ENCODE measurements around the gene WDR11. TPM values are rescaled to one million over a fixed set of nuclear protein-coding genes. Genes with fewer than 3 reads are reported as not detected.

Gene WDR11
- total and polyA plus RNA-seq, 5 experiments from 2014 or later, result 13.3 to 54.4 (median 15.5) TPM

- peaks cover 0 to 2% (median 0%) of the 10 kb centered on the region in 3 donors for H3K36me3 Mint-ChIP-seq
- POLR2A ChIA-PET, result no interaction called here
These were observed 23.8 kb upstream of the WDR11 start for GRCh38 chr10:120827251-120827875.

GRCh38 chr10:120828763-120829319 is 22.3 kb upstream of the WDR11 start:
- Mint-ChIP-seq H3K27me3 (peaks cover 4 to 23% (median 10%) of the 10 kb centered on the region in 5 donors), H3K4me3 (no peak overlapping the region), H3K9me3 (no peaks in the 10 kb centered on the region), H3K36me3 (no peaks in the 10 kb centered on the region), H3K27ac (no peak overlapping the region), H3K4me1 (peaks cover 0 to 20% (median 0%) of the 10 kb centered on the region in 4 donors)
- POLR2A ChIA-PET, result interaction anchor here (1.1 kb wide), 1 partner anchor 14 kb away, joined by 3 read pairs; no protein-coding TSS in a partner anchor
- DNase-seq (no peak), ATAC-seq (no peak)

More at GRCh38 chr10:120827251-120827875, 23.8 kb upstream of the WDR11 start:
- Mint-ChIP-seq H3K9me3 (no peaks in the 10 kb centered on the region), H3K4me1 (peaks cover 0 to 20% (median 0%) of the 10 kb centered on the region in 4 donors), H3K27me3 (peaks cover 4 to 37% (median 13%) of the 10 kb centered on the region in 5 donors), H3K4me3 (no peak overlapping the region), H3K27ac (no peak overlapping the region)
- no peak for DNase-seq
- ATAC-seq, result no peak

GRCh38 chr10:120832106-120832505 is 19.1 kb upstream of the WDR11 start:
- no peak overlapping the region for H3K4me3 Mint-ChIP-seq
- POLR2A ChIA-PET, result no interaction called here
- ATAC-seq, result no peak
- H3K27me3 Mint-ChIP-seq, result peaks cover 4 to 13% (median 7%) of the 10 kb centered on the region in 5 donors
- no peak overlapping the region for H3K27ac Mint-ChIP-seq
- no peaks in the 10 kb centered on the region for H3K36me3 Mint-ChIP-seq
- no peak for DNase-seq
- peaks cover 0 to 11% (median 0%) of the 10 kb centered on the region in 4 donors for H3K4me1 Mint-ChIP-seq
- no peaks in the 10 kb centered on the region for H3K9me3 Mint-ChIP-seq

- H3K36me3 Mint-ChIP-seq, result no peaks in the 10 kb centered on the region
- H3K9me3 Mint-ChIP-seq, result no peaks in the 10 kb centered on the region
- no peak for DNase-seq
- no peak overlapping the region for H3K27ac Mint-ChIP-seq
- peaks cover 4 to 13% (median 8%) of the 10 kb centered on the region in 5 donors for H3K27me3 Mint-ChIP-seq
- peaks cover 0 to 2% (median 0%) of the 10 kb centered on the region in 4 donors for H3K4me1 Mint-ChIP-seq
- POLR2A ChIA-PET, result no interaction called here
- H3K4me3 Mint-ChIP-seq, result no peak overlapping the region
- ATAC-seq, result no peak
These were observed 17.8 kb upstream of the WDR11 start for GRCh38 chr10:120833222-120833928.

- Mint-ChIP-seq H3K27ac (no peak overlapping the region), H3K27me3 (peaks cover 3 to 17% (median 6%) of the 10 kb centered on the region in 5 donors), H3K9me3 (no peaks in the 10 kb centered on the region), H3K36me3 (no peaks in the 10 kb centered on the region), H3K4me1 (no peaks in the 10 kb centered on the region), H3K4me3 (no peak overlapping the region)
- ATAC-seq (no peak), DNase-seq (no peak)
- POLR2A ChIA-PET, result no interaction called here
These were observed 15.6 kb upstream of the WDR11 start for GRCh38 chr10:120835603-120836002.

- ATAC-seq (no peak), DNase-seq (no peak)
- peaks cover 0 to 7% (median 0%) of the 10 kb centered on the region in 9 donors for H3K9me3 Mint-ChIP-seq
- no peak overlapping the region for H3K4me3 Mint-ChIP-seq
- H3K4me1 Mint-ChIP-seq, result no peaks in the 10 kb centered on the region
- no peak overlapping the region for H3K27ac Mint-ChIP-seq
- POLR2A ChIA-PET, result no interaction called here
- H3K27me3 Mint-ChIP-seq, result peaks cover 0 to 7% (median 4%) of the 10 kb centered on the region in 5 donors
- no peaks in the 10 kb centered on the region for H3K36me3 Mint-ChIP-seq
These were observed 12.2 kb upstream of the WDR11 start for GRCh38 chr10:120838941-120839340.

- ATAC-seq, result no peak
- Mint-ChIP-seq H3K27ac (peak overlapping the region in 2 of 10 donors; percentile 51 to 53), H3K27me3 (peaks cover 0 to 7% (median 4%) of the 10 kb centered on the region in 5 donors)
These were observed 9.5 kb upstream of the WDR11 start for GRCh38 chr10:120841522-120842189.

GRCh38 chr10:120854388-120854787 is 3.2 kb downstream of the WDR11 start:
- peak overlapping the region in 2 of 10 donors; percentile 17 to 44 for H3K4me3 Mint-ChIP-seq
- no peaks in the 10 kb centered on the region for H3K27me3 Mint-ChIP-seq
- ATAC-seq (no peak), DNase-seq (no peak)
- POLR2A ChIA-PET, result no interaction called here
- peak overlapping the region in 1 of 10 donors; percentile 39 for H3K27ac Mint-ChIP-seq
- H3K4me1 Mint-ChIP-seq, result peaks cover 25 to 51% (median 47%) of the 10 kb centered on the region in 4 donors
- H3K36me3 Mint-ChIP-seq, result peaks cover 5 to 47% (median 22%) of the 10 kb centered on the region in 3 donors
- peaks cover 0 to 3% (median 0%) of the 10 kb centered on the region in 9 donors for H3K9me3 Mint-ChIP-seq

More at GRCh38 chr10:120841522-120842189, 9.5 kb upstream of the WDR11 start:
- peaks cover 0 to 3% (median 0%) of the 10 kb centered on the region in 4 donors for H3K4me1 Mint-ChIP-seq
- no peak overlapping the region for H3K4me3 Mint-ChIP-seq
- DNase-seq, result no peak
- POLR2A ChIA-PET, result no interaction called here
- H3K9me3 Mint-ChIP-seq, result peaks cover 0 to 7% (median 0%) of the 10 kb centered on the region in 9 donors
- H3K36me3 Mint-ChIP-seq, result no peaks in the 10 kb centered on the region

- H3K27ac Mint-ChIP-seq, result peak overlapping the region in 4 of 10 donors; percentile 13 to 51 (median 21)
- POLR2A ChIA-PET, result interaction anchor here (1.7 kb wide), 1 partner anchor 10 kb away, joined by 3 read pairs; the partner anchor contains the start of gene WDR11
- peaks cover 0 to 5% (median 2%) of the 10 kb centered on the region in 4 donors for H3K4me1 Mint-ChIP-seq
These were observed 10.2 kb downstream of the WDR11 start for GRCh38 chr10:120861178-120861855.

GRCh38 chr10:120873741-120874140 is 22.6 kb downstream of the WDR11 start:
- ATAC-seq (no peak), DNase-seq (no peak)
- Mint-ChIP-seq H3K9me3 (no peaks in the 10 kb centered on the region), H3K4me3 (no peak overlapping the region), H3K36me3 (peaks cover 25 to 77% (median 46%) of the 10 kb centered on the region in 3 donors), H3K27me3 (no peaks in the 10 kb centered on the region), H3K27ac (no peak overlapping the region), H3K4me1 (peaks cover 0 to 2% (median 0%) of the 10 kb centered on the region in 4 donors)
- POLR2A ChIA-PET, result no interaction called here

More at GRCh38 chr10:120861178-120861855, 10.2 kb downstream of the WDR11 start:
- no peak for ATAC-seq
- H3K27me3 Mint-ChIP-seq, result no peaks in the 10 kb centered on the region
- no peaks in the 10 kb centered on the region for H3K9me3 Mint-ChIP-seq
- peaks cover 0 to 66% (median 16%) of the 10 kb centered on the region in 3 donors for H3K36me3 Mint-ChIP-seq
- no peak for DNase-seq
- H3K4me3 Mint-ChIP-seq, result no peak overlapping the region

- Mint-ChIP-seq H3K4me1 (no peaks in the 10 kb centered on the region), H3K9me3 (no peaks in the 10 kb centered on the region), H3K27me3 (no peaks in the 10 kb centered on the region), H3K27ac (no peak overlapping the region), H3K4me3 (no peak overlapping the region), H3K36me3 (peaks cover 18 to 84% (median 36%) of the 10 kb centered on the region in 3 donors)
- DNase-seq (no peak), ATAC-seq (no peak)
- POLR2A ChIA-PET, result no interaction called here
These were observed 31.9 kb downstream of the WDR11 start for GRCh38 chr10:120883071-120883470.

- Mint-ChIP-seq H3K4me3 (no peak overlapping the region), H3K9me3 (peaks cover 0 to 2% (median 0%) of the 10 kb centered on the region in 9 donors), H3K4me1 (no peaks in the 10 kb centered on the region), H3K27ac (no peak overlapping the region), H3K27me3 (no peaks in the 10 kb centered on the region), H3K36me3 (peaks cover 23 to 88% (median 51%) of the 10 kb centered on the region in 3 donors)
- DNase-seq (no peak), ATAC-seq (no peak)
- POLR2A ChIA-PET, result no interaction called here
These were observed 36.3 kb downstream of the WDR11 start for GRCh38 chr10:120887482-120887881.
